ENCODE measurements around the gene CYP27B1.
A peak's percentile ranks its signal among the peaks of the same experiment; 100 is the strongest.

The CYP27B1 gene

GRCh38 chr12:57727758-57728395 lies 39.0 kb downstream of the CYP27B1 start:
- TF ChIP-seq CTCF (conservative IDR thresholded peaks at IDR 0.05; ENCODE audit: low read length), result no peak
- H3K4me3 ChIP-seq (ENCODE audit: low read length), result no peak overlapping the region
- no peak for DNase-seq (ENCODE audit: low read depth)

DNA sequence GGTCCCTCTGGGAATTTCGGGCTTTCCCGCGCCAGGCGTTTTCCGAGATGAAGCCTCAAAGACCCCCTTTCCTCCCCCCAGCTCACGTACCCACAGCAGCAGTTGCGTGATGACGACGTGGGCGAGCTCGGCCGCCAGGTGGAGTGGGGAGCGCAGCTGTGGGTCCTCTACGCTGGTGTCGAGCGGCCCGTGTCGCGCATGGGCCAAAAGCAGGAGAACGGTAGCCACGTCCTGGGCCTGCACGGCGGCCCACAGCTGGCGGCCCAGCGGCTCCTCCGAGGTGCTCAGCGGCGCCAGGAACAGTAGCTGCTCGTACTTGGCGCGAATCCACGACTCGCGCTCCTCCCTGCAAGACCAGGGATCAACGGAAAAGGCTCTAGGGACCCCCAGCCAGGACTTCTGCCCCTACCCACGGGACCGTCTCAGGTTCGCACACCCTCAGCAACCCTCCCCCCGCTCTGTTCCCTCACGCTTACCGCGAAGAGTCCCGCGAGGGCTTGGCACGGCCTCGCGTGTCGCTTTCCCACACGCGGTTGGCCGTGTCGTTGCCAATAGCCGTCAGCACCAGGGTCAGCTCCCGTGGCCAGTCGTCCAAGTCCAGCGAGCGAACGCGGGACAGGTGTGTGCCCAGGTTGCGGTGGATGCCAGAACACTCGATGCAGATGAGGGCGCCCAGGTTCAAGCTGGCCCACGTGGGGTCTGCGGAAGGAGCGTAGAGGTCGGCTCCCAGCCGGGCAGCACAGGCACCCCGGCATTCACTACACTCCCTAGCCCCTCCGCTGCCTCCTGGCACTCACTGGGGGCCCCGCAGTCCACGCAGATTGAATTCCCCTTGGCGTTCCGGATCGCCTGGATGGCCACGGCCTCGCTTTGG lies 39.8 kb downstream of the CYP27B1 start:
- peak overlapping the region; percentile 98 for H3K4me3 ChIP-seq (ENCODE audit: low read length)
- DNase-seq (ENCODE audit: low read depth), result no peak
- peak; percentile 45 for TF ChIP-seq CTCF (conservative IDR thresholded peaks at IDR 0.05; ENCODE audit: low read length)

GRCh38 chr12:57726151-57726883 lies 40.6 kb downstream of the CYP27B1 start:
- TF ChIP-seq CTCF (conservative IDR thresholded peaks at IDR 0.05; ENCODE audit: low read length), result peak; percentile 81
- peak overlapping the region; percentile 98 for H3K4me3 ChIP-seq (ENCODE audit: low read length)
- peak; percentile 86 for DNase-seq (ENCODE audit: low read depth)

GRCh38 chr12:57725851-57726150 lies 41.1 kb downstream of the CYP27B1 start:
- no peak for DNase-seq (ENCODE audit: low read depth)
- H3K4me3 ChIP-seq (ENCODE audit: low read length), result peak overlapping the region; percentile 98
- TF ChIP-seq CTCF (conservative IDR thresholded peaks at IDR 0.05; ENCODE audit: low read length), result no peak

DNA sequence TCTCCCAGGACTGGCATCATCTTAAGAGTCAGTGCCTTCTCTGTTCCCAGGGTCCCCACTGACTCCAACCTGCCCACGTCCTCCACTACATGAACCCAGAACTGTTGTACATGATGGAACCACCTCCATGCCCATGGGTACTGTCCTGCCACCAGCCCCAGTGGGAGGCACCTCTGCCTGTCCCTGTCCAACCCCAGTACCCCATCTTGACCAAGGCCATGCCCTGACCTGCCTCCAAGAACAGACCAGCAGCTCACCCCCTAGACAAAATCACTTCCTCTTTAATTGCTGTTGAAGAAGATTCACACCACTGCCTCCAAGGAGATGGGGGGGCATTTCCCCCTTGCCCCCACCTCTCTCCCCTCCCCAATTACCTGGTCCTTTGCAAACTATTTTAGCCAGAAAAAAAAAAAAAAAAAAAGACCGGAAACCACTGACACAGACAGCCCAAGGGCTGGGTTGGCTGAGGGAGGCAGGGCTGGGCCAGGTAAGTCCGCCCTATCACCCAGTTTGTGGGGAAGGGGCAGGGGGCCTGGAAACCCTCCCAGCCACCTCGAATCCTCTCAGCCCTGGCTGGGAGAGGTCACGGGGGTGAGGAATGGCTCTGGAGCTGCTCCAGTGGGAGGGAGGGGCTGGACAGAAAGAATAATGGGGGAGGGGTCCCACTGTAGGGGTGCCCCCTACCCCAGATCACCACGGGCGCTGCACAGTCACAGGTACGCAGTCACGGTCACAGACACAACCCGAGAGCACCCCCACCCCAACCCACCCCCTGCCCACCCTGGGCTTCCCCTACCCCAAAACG lies 41.7 kb downstream of the CYP27B1 start:
- H3K4me3 ChIP-seq (ENCODE audit: low read length), result no peak overlapping the region
- TF ChIP-seq CTCF (conservative IDR thresholded peaks at IDR 0.05; ENCODE audit: low read length), result no peak
- no peak for DNase-seq (ENCODE audit: low read depth)

DNA sequence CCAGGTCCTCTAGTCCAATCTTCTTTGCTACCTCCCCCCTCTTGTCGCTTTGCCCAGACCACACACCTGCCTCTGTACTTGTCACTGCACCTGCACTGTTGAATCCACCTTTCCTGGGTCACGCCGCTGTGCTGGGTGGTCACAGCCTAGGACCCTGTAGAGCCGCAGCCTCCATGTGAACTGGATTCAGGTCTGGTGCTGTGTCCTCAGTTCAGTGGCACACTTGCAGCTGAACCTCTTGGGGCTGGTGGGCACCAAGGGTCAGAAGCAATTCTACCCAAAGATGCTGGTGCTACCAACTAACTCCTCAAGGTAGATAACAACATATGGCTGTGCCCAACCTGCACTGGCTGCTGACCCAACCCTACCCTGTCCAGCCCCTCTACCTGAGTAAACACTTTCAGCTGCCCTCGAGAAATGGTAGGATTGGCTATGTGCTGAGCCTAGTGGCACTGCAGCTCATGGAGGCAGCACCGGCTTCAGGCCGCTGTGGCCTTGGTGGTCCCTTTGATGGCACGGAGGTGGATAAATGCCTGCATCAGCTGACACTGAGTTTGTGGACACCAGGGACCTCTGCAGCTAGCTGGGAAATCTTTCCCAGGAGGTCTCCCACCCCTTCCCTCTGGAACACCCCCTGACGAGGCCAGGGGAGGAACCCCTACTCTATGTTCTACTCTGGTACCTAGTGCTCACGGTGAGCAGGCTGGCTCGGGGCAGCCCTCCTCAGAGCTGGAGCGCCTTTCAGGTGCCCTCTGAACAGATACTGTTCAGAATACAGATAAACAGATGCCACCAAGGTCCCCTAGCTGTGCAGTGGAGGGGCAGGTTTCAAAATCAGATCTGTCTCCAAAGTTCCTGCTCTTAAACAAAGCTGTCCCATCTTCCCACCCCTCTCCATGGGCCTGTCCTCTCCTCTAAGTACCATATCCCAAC lies 42.6 kb downstream of the CYP27B1 start:
- TF ChIP-seq CTCF (conservative IDR thresholded peaks at IDR 0.05; ENCODE audit: low read length), result no peak
- no peak overlapping the region for H3K4me3 ChIP-seq (ENCODE audit: low read length)

More for the DNA sequence above, 42.6 kb downstream of the CYP27B1 start:
- DNase-seq (ENCODE audit: low read depth), result no peak

Data from AG10803 (cell line).